ENCODE data around the gene WDR27.
"Not testable (repeated sequence)": the region's sequence is repeated elsewhere in the genome, so short reads cannot be mapped to it uniquely, and the experiment has no call there.

WDR27 gene

DNA sequence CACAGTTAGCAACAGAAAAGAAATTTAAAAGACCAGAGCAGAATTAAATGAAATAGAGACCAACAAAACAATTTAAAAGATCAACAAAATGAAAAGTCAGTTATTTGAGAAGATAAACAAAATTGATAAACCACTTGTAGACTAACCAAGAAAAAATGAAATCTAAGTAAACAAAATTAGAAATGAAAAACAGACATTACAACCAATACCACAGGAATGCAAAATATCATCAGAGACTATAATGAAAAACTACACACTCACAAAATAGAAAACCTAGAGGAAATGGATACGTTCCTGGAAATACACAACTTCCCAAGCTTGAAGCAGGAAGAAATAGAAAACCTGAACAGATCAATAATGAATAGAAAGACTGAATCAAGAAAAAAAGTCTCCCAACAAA, 97.8 kb downstream of the WDR27 start:
- DNase-seq (ENCODE audit: low read depth in 2 of 2) = no peak

DNA sequence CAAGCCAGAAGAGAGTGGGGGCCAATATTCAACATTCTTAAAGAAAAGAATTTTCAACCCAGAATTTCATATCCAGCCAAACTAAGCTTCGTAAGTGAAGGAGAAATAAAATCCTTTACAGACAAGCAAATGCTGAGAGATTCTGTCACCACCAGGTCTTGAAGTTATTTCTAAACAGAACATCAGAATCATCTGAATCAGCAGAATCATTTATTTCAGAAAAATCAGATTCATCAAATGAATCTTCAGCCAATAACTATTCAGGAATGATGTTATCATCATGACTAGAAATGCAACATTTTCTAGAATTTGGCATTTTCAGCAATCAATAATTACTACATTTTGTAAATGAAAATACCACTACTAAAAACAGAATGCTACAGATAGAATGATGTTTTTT, 100.7 kb downstream of the WDR27 start:
- not testable (repeated sequence) for DNase-seq (ENCODE audit: low read depth in 2 of 2)

DNA sequence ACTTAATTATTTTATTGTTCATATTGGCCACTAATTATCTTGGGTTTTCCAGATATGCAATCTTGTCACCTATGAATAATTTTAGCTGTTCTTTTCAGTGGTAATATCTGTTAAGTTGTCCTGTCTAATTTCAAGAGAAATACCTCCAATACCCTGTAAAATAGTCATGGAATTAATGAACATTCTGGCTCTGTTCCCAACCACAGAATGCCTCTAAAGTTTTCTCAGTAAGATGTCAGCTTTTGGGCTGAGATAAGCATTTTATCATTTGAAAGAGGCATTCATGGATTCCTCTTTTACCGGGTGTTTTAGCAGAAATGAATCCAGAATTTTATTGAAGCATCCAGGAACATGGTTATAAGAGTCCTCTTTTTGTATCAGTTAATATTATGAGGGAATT, 109.3 kb downstream of the WDR27 start:
- no peak for DNase-seq (ENCODE audit: low read depth in 2 of 2)

DNA sequence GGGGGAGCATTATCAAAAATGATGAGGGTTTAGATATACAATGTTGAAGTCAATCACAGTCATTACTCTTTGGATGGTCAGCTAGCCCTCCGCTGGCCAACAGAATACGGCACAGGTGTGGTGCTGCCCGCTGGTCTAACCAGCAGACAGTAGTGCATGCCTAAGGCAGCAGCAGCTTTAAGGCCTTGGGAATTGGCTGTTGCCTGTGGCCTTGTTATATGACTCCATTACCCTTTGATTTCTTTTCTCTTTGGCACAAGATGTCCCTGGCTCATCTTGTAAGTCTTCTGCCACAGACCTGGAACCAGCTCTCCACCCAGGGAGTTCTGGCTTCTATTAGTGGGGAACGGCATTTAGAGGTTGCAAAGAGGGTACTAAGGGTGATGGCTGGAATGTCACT, 110.2 kb downstream of the WDR27 start:
- no peak for DNase-seq (ENCODE audit: low read depth in 2 of 2)

DNA sequence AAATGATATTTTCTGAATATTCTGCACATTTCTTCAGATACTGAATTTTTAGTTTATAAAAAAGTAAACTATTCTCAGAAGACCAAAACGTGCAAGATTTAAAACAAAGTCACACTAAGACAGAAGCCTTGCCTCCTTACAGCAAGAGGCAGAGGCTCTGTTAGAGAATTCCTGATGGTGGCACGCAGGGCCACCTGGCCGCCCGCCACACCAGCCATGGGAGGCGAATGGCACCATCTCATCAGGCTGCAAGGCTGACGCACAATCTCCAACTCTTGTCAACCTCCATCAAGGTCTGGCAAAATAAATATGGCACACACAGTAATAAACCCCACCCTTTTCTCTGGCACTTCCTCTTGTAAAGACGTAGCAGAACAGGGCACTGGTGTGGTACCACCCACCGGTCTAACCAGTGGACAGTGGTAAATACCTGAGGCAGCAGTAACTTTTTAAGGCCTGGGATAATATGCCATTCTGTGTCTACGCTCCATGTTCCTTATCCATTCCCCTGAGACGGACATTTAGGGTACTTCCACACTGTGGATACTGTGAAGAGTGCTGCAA, 111.4 kb downstream of the WDR27 start:
- DNase-seq (ENCODE audit: low read depth in 2 of 2) = no peak

DNA sequence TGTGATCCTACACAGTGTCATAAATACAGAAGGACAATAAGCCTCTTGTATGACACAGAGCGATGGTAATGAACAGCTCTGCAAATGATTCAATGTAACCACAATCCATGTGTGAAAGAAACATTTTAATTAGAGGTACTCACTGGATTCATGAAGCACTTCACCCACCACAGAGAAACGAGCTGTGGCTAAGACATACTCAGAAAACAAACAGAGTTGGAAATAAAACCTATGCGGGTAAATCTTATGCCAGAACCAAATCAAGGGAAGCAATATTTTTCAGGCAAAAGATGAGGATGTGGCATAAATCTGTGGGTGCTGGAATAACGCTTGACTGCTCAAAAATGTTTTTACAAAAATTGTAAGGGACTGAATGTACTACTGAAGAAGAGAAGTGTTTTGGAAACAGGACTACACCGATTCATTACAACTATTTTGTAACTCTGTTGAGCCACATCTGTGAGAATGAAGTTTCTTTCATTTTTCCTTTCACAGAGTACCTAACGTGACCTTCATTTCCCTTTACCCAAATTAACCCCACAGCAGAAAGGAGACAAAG, 112.1 kb downstream of the WDR27 start:
- no peak for DNase-seq (ENCODE audit: low read depth in 2 of 2)

DNA sequence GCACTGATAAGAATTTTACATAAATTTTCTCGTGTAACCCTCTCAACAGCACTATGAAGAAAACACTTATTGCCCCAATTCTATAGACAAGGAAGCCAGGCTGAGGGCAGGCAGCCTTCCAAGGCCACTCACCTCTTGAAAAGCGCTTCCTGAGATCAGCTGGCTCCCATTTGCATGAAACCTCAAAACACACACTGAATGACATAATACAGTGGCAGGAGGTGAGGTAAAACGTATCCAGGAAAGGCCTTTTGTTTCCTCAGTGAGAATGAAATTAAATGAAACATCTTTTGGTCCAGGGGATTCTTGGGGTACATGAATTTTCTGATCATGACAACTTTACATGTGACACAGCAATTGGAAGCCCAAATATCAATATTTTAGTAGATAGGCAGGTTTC, 112.5 kb downstream of the WDR27 start:
- DNase-seq (ENCODE audit: low read depth in 2 of 2) = no peak

DNA sequence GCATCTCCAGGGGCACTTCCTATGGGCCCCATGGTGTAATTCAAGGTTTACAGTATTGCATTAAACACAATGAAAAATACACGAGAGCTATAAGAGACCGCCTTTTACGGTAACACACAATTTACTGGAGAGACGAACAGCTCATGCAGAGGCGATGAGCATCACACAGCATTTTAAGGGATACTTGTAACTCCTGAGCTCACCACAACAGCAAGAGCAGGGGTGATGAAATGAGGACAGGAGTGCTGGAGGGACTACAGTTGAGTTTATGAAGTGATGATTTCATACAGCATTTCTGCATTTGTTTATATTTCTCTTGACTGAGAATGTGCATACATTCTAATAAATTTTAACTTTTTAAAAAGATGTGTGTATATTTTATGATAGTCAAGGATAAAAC, 113.9 kb downstream of the WDR27 start:
- no peak for DNase-seq (ENCODE audit: low read depth in 2 of 2)

DNA sequence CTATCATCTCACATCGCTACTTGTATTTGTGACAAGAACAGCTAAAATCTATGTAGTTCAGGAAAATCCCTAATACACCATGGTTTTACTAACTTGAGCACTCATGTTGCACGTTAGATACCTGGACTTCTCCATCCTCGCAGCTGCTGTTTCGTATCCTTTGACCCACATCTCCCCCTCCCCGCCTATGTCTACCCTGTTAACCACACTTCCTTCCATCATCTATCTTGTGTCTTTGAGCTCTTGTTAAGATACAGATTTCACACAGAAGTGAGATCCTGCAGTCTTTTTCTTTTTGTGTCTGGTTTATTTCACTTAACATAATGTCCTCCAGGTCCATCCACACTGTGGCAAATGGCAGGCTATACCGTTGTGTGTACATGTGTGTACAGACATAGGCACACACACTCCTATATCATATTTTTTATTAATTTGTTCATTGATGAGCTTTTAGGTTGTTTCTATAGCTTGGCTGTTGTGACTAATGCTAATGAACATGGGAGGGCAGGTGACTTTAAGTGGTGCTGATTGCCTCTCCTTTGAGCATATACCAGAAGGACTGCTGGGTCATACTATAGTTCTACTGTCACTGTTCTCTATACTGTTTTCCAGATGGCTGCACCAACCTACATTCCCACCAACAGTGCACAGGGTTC, 117.8 kb downstream of the WDR27 start:
- DNase-seq (ENCODE audit: low read depth in 2 of 2) = no peak

DNA sequence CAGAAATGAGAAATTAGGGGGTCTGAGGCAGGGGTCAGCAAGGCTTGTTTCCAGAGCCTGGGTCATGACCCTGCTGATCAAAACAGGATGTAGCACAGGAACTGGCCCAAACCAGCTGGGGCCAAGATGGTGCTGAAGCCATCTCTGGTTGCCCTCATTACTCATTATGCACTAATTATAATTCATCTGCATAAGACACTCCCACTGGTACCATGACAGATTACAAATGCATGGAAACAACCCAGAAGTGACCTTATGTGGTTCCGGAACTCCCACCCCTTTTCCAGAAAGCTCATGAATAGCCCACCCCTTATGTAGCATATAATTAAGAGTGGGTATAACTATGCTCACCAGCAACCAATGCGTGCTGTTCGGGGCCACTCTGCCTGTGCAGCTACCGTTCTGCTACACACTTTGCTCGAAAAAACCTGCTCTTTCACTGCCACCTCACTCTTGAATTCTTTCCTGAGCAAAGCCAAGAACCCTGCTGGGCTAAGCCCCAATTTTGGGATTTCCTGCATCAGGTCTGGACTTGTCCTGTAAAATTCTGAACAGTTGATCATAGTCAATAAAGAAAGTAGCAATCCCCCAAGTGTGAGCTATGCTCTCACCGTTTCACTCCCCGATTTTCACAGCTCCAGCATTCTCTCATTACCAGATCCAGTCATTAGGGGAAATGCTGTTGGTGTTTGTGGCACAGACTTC, 122.3 kb downstream of the WDR27 start:
- no peak for DNase-seq (ENCODE audit: low read depth in 2 of 2)

DNA sequence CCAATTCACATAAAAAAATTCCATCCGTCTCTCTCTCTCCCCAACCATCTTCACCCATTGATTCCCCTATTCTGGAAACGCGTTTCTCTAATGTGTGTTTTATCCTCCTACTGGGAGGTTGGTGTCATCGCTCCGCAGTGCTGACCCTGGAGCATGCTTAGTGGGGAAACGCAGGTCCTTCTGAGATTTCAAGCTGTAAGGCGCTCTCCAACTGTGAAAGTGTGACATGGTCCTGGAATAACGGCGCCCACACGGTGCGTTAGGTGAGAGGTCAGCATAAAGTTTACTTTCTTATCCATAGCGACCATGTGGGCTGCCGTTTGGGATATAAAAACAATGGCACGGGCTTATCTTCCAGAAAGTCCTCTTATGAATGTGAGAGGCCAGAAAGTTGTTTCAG, 123.9 kb downstream of the WDR27 start:
- DNase-seq (ENCODE audit: low read depth in 2 of 2) = no peak

DNA sequence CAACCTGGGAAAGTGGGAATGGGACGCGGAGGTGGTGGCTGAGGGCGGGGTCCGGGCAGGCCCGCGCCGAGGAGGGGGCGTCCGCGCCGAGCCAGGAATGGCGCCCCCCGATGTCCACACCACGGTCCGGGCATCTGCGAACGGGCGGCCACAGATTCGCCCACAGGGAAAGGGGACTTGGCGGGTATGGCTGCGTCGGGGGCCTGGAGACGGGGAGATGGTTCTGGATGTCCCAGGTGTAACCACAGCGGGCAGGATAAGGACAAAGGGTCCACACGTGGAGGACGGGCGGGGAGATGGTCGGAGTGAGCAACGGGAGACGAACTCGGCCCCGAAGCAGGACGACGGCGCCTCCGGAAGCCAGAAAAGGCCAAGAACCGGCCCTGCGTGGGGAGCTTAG, 124.6 kb downstream of the WDR27 start:
- no peak for DNase-seq (ENCODE audit: low read depth in 2 of 2)

DNA sequence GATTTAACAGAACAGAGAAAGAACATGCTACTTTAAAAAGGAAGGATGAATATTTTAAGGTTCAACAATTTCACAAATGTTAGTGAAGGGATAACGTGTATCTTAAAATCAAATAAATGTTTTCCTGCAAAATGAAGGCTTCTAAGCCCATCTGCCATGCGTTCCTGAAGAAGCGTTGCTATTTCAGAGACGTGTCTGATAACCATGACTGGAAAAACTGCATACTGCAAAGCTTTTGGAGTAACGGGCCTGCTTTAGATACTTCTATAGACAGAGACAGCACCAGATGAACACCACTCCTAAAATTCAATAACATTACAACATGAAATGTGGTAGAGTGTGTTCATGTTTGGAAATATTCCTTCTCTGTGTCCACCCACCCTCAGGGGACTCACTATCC, 126.0 kb downstream of the WDR27 start:
- DNase-seq (ENCODE audit: low read depth in 2 of 2) = no peak

DNA sequence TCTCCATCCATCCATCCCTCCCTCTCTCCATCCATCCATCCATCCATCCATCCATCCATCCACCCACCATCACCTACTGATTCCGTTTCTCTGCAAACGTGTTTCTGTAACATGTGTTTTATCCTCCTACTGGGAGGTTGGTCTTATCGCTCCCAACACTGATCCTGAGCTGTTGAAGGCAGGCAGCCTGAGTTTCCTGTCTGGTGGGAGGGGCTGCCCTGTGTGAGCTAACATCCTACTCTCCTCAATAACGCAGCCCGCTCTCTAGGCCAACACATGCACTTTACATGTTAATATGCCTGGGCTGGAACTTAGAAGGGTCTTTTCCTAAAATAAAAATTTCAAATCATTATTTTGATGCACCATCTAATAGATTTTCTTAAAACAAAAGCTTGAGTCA, 126.5 kb downstream of the WDR27 start:
- DNase-seq (ENCODE audit: low read depth in 2 of 2) = no peak

DNA sequence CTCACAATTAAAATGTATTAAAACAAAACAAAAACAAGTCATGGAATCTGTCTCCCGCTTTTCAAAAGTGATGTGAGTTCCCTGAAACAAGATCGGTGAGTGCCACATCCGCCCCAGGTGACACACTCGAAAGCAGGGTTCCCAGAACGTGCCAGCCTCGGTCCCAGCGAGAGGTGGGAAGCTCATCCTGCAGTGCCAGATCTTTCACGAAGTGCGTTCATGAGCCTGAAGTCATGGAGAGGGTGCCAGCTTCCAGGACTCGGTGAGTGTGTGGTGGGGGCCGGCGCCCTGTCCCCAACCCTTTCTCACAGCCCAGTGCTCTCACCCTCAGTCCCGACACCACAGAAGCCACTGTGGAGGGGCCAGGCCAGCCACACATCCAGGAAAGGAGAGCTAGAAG, 127.4 kb downstream of the WDR27 start:
- no peak for DNase-seq (ENCODE audit: low read depth in 2 of 2)

DNA sequence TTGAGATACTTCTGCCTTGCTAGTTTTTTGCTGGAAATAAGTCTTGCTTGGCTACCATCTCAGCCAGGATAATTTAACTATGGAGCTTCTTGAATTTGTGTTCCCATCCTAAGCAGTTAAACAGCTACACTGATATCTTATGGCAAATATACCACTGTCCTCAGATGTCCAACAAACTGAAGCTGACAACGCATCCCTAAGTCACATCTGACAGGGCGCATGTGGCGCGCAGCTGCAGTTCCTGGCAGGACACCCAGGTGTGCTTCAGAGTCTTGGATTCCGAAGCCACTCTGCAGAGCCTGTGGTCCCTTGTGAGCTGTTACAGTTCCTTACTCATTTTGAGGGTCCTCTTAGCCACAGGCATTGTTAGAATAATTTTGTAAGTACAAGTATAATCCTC, 127.9 kb downstream of the WDR27 start:
- no peak for DNase-seq (ENCODE audit: low read depth in 2 of 2)

DNA sequence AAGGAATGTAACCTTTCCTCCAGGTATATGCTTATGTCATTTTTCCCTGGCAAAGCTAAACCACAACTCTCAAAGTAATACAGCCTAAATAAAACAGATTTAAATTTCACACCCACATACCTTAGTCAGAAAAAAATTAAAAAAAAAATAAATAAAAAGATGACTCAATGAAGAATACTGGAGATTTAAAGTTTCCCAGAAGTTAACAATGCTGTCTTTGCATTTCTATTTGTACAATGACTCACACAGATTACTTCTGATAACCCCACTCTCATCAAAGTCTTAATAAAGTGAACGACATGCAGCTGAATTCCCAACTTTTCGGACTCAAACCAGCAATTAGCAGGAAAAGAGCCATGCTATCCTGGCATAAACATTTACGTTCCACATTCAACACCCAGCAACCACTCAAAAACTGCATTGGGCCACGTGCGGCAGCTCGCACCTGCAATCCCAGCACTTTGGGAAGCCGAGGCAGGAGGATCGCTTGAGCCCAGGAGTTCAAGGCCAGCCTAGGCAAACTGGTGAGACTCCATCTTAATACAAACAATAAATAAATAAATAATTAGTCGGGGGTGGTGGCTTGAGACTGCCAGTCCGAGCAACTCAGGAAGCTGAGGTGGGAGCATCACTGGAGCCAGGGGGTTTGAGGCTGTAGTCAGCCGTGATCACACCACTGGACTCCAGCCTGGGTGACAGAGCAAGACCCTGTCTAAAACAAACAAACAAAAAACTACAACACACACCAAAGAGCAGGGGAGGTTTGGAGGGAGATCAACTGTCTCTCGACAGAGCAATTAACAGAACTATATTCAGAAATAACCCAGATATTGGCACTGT, 130.5 kb downstream of the WDR27 start:
- no peak for DNase-seq (ENCODE audit: low read depth in 2 of 2)

DNA sequence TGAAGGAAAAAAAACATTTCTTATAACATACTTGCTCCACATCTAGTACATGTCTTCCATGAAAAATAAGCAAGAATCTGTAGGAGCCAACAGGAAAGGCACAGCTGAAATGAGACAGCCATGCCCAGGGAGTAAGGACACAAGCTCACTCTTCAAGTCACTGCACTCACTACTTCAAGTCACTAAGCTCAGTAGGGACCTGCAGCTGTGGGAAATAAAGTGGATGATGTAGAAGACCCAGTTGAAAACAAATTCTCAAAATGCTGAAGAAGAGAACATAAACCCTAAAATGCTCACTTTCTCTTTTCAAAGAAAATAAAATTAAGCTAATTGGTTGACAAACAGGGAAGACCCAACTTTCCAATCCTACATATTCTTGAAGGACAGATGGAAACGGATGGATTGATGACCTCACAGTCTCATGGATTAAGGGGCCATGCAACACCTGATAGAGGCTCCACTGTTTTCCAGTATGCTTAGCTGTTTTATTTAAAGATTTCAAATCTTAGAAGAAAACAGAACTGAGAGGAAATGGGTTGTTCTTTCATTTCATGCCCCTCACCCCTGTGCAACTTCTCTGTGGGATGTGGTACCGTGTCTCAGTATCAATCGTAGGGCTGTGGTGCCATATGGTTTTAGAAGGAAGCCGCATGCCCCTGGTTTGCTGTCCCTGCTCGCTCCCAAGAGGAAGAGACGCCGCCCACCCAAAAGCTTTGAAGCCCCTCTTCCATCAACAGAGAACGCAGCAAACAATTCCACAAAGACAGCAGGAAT, 133.3 kb downstream of the WDR27 start:
- DNase-seq (ENCODE audit: low read depth in 2 of 2) = no peak

DNA sequence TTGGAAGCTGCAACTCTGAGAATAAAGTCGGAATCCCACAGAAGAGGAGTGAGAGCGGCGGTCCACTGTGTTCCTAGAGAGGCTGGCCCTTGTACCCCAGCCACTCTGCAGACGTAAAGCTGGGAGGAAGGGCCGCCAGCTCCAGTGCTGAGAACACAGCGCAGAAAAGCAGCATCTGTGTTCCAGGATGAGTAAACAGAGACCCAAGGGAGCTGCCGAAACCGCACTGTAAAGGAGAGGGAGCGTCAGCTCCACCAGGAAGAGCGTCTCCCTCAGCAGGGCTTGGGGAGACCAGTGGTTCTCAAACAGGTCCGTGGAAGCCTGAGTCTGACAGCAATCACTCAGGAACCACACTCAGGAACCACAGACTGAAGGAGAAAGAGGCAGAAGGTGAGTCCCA, 134.0 kb downstream of the WDR27 start:
- DNase-seq (ENCODE audit: low read depth in 2 of 2) = no peak

DNA sequence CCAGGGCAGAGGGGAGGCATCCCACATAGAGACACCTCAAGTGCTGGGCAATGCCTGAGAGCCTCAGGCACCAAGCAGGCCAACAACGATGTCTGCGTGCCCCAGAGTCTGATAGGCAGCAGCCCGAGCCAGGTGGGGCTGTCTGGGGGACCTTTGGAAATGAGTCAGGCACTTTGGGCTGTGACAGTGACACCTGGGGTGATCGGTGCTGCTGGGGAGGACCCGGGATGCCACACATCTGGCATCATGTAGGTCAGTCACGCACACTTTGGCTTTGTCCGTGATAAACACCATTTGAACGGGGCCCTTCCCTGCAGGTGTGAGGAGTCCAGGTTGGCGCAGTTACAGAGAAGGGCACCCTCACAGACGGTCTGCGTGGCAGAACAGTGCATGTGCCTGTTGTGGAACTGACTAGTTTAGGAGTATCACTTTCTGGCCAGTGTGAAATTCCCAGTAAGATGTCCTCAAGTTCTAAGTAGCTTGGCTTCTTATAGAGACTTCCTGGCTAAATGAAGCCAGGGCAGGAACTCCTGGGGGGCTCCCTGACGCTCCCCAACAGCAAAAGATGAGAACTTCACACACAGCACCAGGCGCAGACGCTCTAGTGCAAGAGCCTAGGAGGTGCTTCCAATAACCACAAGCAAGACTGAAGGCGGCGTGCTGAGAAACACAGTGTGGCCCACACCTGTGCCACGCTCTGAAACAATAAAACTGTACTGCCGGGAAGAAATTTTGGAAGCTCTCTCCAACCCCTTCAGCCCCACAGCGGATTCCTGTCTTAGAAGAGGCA, 134.7 kb downstream of the WDR27 start:
- DNase-seq (ENCODE audit: low read depth in 2 of 2) = no peak

DNA sequence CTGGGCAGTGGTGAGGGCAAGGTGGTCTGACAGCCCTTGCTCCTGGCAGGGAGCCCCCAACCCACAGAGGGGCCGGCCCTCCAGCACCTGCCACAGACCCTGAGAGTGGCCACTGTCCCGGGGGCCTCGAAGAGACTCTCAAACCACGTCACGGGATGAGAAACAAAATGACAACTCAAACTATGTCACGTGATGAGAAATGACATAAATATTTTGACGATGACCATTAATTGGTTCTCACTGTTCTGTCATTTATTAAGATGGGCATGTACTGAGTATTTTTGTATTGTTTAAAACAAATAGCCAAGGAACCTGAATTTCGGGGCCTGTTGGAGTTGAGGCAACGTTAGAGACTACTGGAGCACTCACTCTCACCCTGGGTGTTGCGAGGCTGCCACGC, 135.5 kb downstream of the WDR27 start:
- DNase-seq (ENCODE audit: low read depth in 2 of 2) = no peak

Data from stimulated activated CD4-positive, alpha-beta T cell treated with anti-CD3 and anti-CD28 coated beads, Interleukin-12 subunit alpha, Interleukin-12 subunit beta, amount 100 ng/mL, for 24 hours (primary cell).